HepG2 (cell line): ENCODE data around the gene CPXM1. TPM values are rescaled to one million over a fixed set of nuclear protein-coding genes. Genes with fewer than 3 reads are reported as not detected.
A peak's percentile ranks its signal among the peaks of the same experiment; 100 is the strongest.

Experiments
- FLYWCH1 ChIP-seq: sonication (generic); formaldehyde crosslinking; IDR thresholded peaks from 2 replicates; pipeline ENCODE4 v1.8.1; 2023; ENCODE audit warnings: mild to moderate bottlenecking, missing genetic modification reagents
- FOXA1 ChIP-seq, 2 experiments: fragments of 450-650 bp in 1 of 2; sonication (generic) in 1 of 2; formaldehyde crosslinking in 1 of 2; IDR thresholded peaks; 2 replicates each; pipeline versions ENCODE4 v1.4.0 to v1.6.1; 2016 to 2020; ENCODE audit warnings: missing genetic modification reagents in 1 of 2
- GPBP1L1 ChIP-seq: sonication (generic); formaldehyde crosslinking; IDR thresholded peaks from 2 replicates; pipeline ENCODE4 v1.5.0; 2020; ENCODE audit warnings: mild to moderate bottlenecking, missing genetic modification reagents
- HDAC1 ChIP-seq: sonication (generic); formaldehyde crosslinking; IDR thresholded peaks from 2 replicates; pipeline ENCODE4 v1.5.1; 2020; ENCODE audit warnings: mild to moderate bottlenecking, missing genetic modification reagents
- HNRNPH1 ChIP-seq: fragments of 200-400 bp; formaldehyde crosslinking; optimal IDR thresholded peaks from 2 replicates; pipeline ENCODE3; 2017; ENCODE audit warnings: mild to moderate bottlenecking, low read depth, low read length
- JUN ChIP-seq: sonication (generic); formaldehyde crosslinking; IDR thresholded peaks from 2 replicates; pipeline ENCODE4 v1.4.0; 2020; ENCODE audit warnings: mild to moderate bottlenecking, missing genetic modification reagents
- NFRKB ChIP-seq: fragments of 450-650 bp; IDR thresholded peaks from 2 replicates; pipeline ENCODE4 v1.6.1; 2017
- PHB2 ChIP-seq: fragments of 450-650 bp; IDR thresholded peaks from 2 replicates; pipeline ENCODE4 v1.6.1; 2018; ENCODE audit not compliant: partially characterized antibody
- PHF5A ChIP-seq: IDR thresholded peaks from one replicate; pipeline ENCODE4 v1.6.1; 2018; ENCODE audit warnings: low read depth, missing genetic modification reagents; ENCODE audit not compliant: unreplicated experiment
- TCF7L2 ChIP-seq: IDR thresholded peaks from 2 replicates; pipeline ENCODE4 v1.6.1; 2011; ENCODE audit warnings: mild to moderate bottlenecking, low read depth, low read length, moderate library complexity
- THAP8 ChIP-seq: sonication (generic); formaldehyde crosslinking; IDR thresholded peaks from 2 replicates; pipeline ENCODE4 v1.5.1; 2020; ENCODE audit warnings: missing genetic modification reagents, mild to moderate bottlenecking, borderline replicate concordance
- ZBTB37 ChIP-seq: sonication (generic); formaldehyde crosslinking; IDR thresholded peaks from 2 replicates; pipeline ENCODE4 v1.4.0; 2020; ENCODE audit warnings: mild to moderate bottlenecking, missing genetic modification reagents
- ZNF253 ChIP-seq: sonication (generic); formaldehyde crosslinking; IDR thresholded peaks from 2 replicates; pipeline ENCODE4 v1.8.0; 2022; ENCODE audit warnings: mild to moderate bottlenecking, missing genetic modification reagents, borderline replicate concordance
- ZNF34 ChIP-seq: sonication (generic); formaldehyde crosslinking; IDR thresholded peaks from 2 replicates; pipeline ENCODE4 v1.4.0; 2020; ENCODE audit warnings: mild to moderate bottlenecking, missing genetic modification reagents, borderline replicate concordance
- ZNF354B ChIP-seq: sonication (generic); formaldehyde crosslinking; IDR thresholded peaks from 2 replicates; pipeline ENCODE4 v1.8.0; 2022; ENCODE audit warnings: mild to moderate bottlenecking, missing genetic modification reagents
- ZNF441 ChIP-seq: sonication (generic); formaldehyde crosslinking; IDR thresholded peaks from 2 replicates; pipeline ENCODE4 v1.7.0; 2021; ENCODE audit warnings: missing genetic modification reagents, borderline replicate concordance
- ZNF883 ChIP-seq: sonication (generic); formaldehyde crosslinking; IDR thresholded peaks from 2 replicates; pipeline ENCODE4 v1.5.1; 2020; ENCODE audit warnings: mild to moderate bottlenecking, missing genetic modification reagents; ENCODE audit errors: not compliant biosample characterization
- polyA plus RNA-seq, 8 experiments: library from polyadenylated mRNA; depleted of rRNA in 3 of 8; stranded (reverse) in 7 of 8; unstranded in 1 of 8; fragments of >200 nt; fragmentation: Illumina TruSeq in 4 of 8; extraction: Trizol in 4 of 8; gene quantifications; 2 replicates each; pipeline versions ENCODE4 v1.2.1 to v1.2.3, GENCODE V29; 2011 to 2016; ENCODE audit warnings: low read depth in 4 of 8, missing spikeins in 1 of 8, mixed read lengths in 1 of 8; ENCODE audit not compliant: insufficient read depth in 1 of 8
- total RNA-seq, 5 experiments: library from RNA; depleted of rRNA; stranded (reverse); fragments of >200 nt; fragmentation: Illumina TruSeq; extraction: Trizol; gene quantifications; 2 replicates each; pipeline ENCODE4 v1.2.3, GENCODE V29; 2016; ENCODE audit warnings: low read depth in 1 of 5
- TF ChIP-seq, protein P1 (sequence below), 2 experiments: sonication (generic) in 1 of 2; formaldehyde crosslinking in 1 of 2; IDR thresholded peaks; 2 replicates each; pipeline versions ENCODE4 v1.4.0 to v1.6.1; 2016 to 2020; ENCODE audit warnings: borderline replicate concordance in 1 of 2, low read depth in 1 of 2, mild to moderate bottlenecking in 1 of 2, missing genetic modification reagents in 1 of 2
- TF ChIP-seq, protein P2 (sequence below): sonication (generic); formaldehyde crosslinking; IDR thresholded peaks from 2 replicates; pipeline ENCODE4 v1.4.0; 2020; ENCODE audit warnings: missing genetic modification reagents, borderline replicate concordance

The CPXM1 gene
- total and polyA plus RNA-seq, 2 of the 13 experiments (the other 11 are each of a cell fraction or from before 2014, with no cell fraction given), result 0.07 TPM; not detected in 1

DNA sequence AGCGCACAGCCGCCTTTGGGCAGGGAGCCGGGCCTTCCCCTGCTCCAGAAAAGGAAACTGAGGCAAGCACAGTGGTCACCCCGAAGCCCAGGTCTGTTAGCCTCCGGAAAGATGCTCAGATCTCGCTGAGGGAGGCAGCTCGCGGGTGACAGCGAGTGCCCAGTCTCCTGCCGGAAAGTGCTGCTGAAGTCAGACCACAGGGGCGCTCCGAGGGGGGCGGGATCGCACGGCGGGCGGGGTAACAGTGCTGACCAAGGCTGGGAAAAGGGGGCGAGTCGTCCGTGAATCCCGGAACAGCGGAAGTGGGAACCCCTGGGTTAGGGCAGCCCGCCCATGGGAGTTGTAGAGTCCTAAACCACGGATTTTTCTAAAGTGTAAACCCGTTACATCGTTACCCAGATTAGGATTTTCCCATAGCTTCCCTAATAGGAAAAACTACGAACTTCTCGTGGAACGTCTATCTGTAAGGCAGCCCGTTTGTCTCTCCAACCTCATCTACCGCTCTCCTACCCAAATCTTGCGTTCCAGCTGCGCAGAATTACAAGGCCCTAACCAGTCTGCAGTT lies 40.6 kb upstream of the CPXM1 start (continued):
- TF ChIP-seq ZNF34 (CRISPR knock-in tag), result no peak; the same call in 1 of the 2 replicates
- no peak for TF ChIP-seq FLYWCH1 (CRISPR knock-in tag)
- TF ChIP-seq THAP8 (CRISPR knock-in tag), result no peak
- peak; percentile 75; the same call in 1 of the 2 replicates for TF ChIP-seq ZBTB37
- no peak for TF ChIP-seq ZNF253
- TF ChIP-seq NFRKB, result no peak
- TF ChIP-seq ZNF354B, result peak; percentile 9; the same call in 1 of the 2 replicates
- no peak for TF ChIP-seq FOXA1 (IDR thresholded peaks at IDR 0.05)
- no peak for TF ChIP-seq FOXA1 (CRISPR knock-in tag; IDR thresholded peaks at IDR 0.05)
- TF ChIP-seq PHB2, result no peak
- TF ChIP-seq, protein P1, sequence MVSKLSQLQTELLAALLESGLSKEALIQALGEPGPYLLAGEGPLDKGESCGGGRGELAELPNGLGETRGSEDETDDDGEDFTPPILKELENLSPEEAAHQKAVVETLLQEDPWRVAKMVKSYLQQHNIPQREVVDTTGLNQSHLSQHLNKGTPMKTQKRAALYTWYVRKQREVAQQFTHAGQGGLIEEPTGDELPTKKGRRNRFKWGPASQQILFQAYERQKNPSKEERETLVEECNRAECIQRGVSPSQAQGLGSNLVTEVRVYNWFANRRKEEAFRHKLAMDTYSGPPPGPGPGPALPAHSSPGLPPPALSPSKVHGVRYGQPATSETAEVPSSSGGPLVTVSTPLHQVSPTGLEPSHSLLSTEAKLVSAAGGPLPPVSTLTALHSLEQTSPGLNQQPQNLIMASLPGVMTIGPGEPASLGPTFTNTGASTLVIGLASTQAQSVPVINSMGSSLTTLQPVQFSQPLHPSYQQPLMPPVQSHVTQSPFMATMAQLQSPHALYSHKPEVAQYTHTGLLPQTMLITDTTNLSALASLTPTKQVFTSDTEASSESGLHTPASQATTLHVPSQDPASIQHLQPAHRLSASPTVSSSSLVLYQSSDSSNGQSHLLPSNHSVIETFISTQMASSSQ (IDR thresholded peaks at IDR 0.05; ENCODE audit: low read depth), result no peak
- TF ChIP-seq, protein P1 (CRISPR knock-in tag; IDR thresholded peaks at IDR 0.05; ENCODE audit: borderline replicate concordance), result no peak
- TF ChIP-seq ZNF441 (CRISPR knock-in tag), result no peak
- TF ChIP-seq, protein P2, sequence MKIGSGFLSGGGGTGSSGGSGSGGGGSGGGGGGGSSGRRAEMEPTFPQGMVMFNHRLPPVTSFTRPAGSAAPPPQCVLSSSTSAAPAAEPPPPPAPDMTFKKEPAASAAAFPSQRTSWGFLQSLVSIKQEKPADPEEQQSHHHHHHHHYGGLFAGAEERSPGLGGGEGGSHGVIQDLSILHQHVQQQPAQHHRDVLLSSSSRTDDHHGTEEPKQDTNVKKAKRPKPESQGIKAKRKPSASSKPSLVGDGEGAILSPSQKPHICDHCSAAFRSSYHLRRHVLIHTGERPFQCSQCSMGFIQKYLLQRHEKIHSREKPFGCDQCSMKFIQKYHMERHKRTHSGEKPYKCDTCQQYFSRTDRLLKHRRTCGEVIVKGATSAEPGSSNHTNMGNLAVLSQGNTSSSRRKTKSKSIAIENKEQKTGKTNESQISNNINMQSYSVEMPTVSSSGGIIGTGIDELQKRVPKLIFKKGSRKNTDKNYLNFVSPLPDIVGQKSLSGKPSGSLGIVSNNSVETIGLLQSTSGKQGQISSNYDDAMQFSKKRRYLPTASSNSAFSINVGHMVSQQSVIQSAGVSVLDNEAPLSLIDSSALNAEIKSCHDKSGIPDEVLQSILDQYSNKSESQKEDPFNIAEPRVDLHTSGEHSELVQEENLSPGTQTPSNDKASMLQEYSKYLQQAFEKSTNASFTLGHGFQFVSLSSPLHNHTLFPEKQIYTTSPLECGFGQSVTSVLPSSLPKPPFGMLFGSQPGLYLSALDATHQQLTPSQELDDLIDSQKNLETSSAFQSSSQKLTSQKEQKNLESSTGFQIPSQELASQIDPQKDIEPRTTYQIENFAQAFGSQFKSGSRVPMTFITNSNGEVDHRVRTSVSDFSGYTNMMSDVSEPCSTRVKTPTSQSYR (CRISPR knock-in tag), result no peak
- TF ChIP-seq TCF7L2, result no peak
- no peak for TF ChIP-seq GPBP1L1
- no peak for TF ChIP-seq PHF5A (CRISPR knock-in tag)
- no peak for TF ChIP-seq ZNF883 (CRISPR knock-in tag)
- no peak for TF ChIP-seq HNRNPH1
- peak; percentile 62 for TF ChIP-seq HDAC1 (CRISPR knock-in tag)
- TF ChIP-seq JUN (CRISPR knock-in tag), result no peak
